ENCODE measurements around the gene IGIP.

GRCh38 chr5:140076142-140076541 lies 49.6 kb upstream of the IGIP start:
- no peak for TF ChIP-seq POLR2A (IDR thresholded peaks at IDR 0.05; ENCODE audit: low read depth, low read length)
- TF ChIP-seq POLR2AphosphoS5 (IDR thresholded peaks at IDR 0.05; ENCODE audit: low read depth, low read length), result no peak
- TF ChIP-seq TAF1 (IDR thresholded peaks at IDR 0.05; ENCODE audit: borderline replicate concordance, low read depth, low read length), result no peak

All from GM12892 (cell line).